Measurements from ENCODE around the gene FLT4. TPM values are rescaled to one million over a fixed set of nuclear protein-coding genes. Genes with fewer than 3 reads are reported as not detected.

Gene FLT4
- total and polyA plus RNA-seq, 7 donors, result 0.23 to 16.9 (median 6.2) TPM

- no peak for DNase-seq
- intact Hi-C loops (cut with DNase I), result no loop called here
- WGBS, 2 donors, result 75 to 78% methylated on average over 2 of the region's 2 CpGs
- Histone ChIP-seq H3K27me3 (peaks cover 14 to 38% (median 32%) of the 10 kb centered on the region in 3 donors), H3K36me3 (no peaks in the 10 kb centered on the region), H3K9me3 (no peaks in the 10 kb centered on the region), H3K4me3 (no peak overlapping the region), H3K4me1 (peaks cover 0 to 19% (median 8%) of the 10 kb centered on the region in 4 donors), H3K27ac (no peak overlapping the region)
- TF ChIP-seq POLR2A (IDR thresholded peaks at IDR 0.05) (no peak), CTCF (IDR thresholded peaks at IDR 0.05) (no peak), POLR2AphosphoS5 (IDR thresholded peaks at IDR 0.05) (no peak), EP300 (IDR thresholded peaks at IDR 0.05) (no peak)
Measured at GRCh38 chr5:180595046-180595379, 54.4 kb downstream of the FLT4 start.

GRCh38 chr5:180594311-180595045 lies 54.9 kb downstream of the FLT4 start:
- 75 to 83% methylated on average over 17 of the region's 17 CpGs for WGBS, 2 donors
- H3K27me3 ChIP-seq, result peaks cover 15 to 43% (median 34%) of the 10 kb centered on the region in 3 donors

GRCh38 chr5:180593446-180594206 lies 55.8 kb downstream of the FLT4 start:
- no peaks in the 10 kb centered on the region for H3K36me3 ChIP-seq
- WGBS, 2 donors, result 88 to 92% methylated on average over 19 of the region's 19 CpGs
- H3K4me3 ChIP-seq, result no peak overlapping the region
- peak; percentile 48 for DNase-seq
- H3K27ac ChIP-seq, result no peak overlapping the region
- no peak for TF ChIP-seq POLR2A (IDR thresholded peaks at IDR 0.05)
- no peak for TF ChIP-seq CTCF (IDR thresholded peaks at IDR 0.05)
- TF ChIP-seq POLR2AphosphoS5 (IDR thresholded peaks at IDR 0.05), result no peak
- no peak for TF ChIP-seq EP300 (IDR thresholded peaks at IDR 0.05)
- H3K4me1 ChIP-seq, result peaks cover 0 to 19% (median 8%) of the 10 kb centered on the region in 4 donors
- intact Hi-C loops (cut with DNase I), result no loop called here
- no peaks in the 10 kb centered on the region for H3K9me3 ChIP-seq
- peaks cover 15 to 51% (median 34%) of the 10 kb centered on the region in 3 donors for H3K27me3 ChIP-seq

More at GRCh38 chr5:180594311-180595045, 54.9 kb downstream of the FLT4 start:
- intact Hi-C loops (cut with DNase I), result no loop called here
- Histone ChIP-seq H3K36me3 (no peaks in the 10 kb centered on the region), H3K4me1 (peaks cover 0 to 19% (median 8%) of the 10 kb centered on the region in 4 donors), H3K4me3 (no peak overlapping the region), H3K9me3 (no peaks in the 10 kb centered on the region), H3K27ac (no peak overlapping the region)
- DNase-seq, result peak; percentile 45
- no peak for TF ChIP-seq POLR2A (IDR thresholded peaks at IDR 0.05)
- no peak for TF ChIP-seq CTCF (IDR thresholded peaks at IDR 0.05)
- no peak for TF ChIP-seq EP300 (IDR thresholded peaks at IDR 0.05)
- no peak for TF ChIP-seq POLR2AphosphoS5 (IDR thresholded peaks at IDR 0.05)

GRCh38 chr5:180592176-180592575 lies 57.2 kb downstream of the FLT4 start:
- H3K9me3 ChIP-seq, result no peaks in the 10 kb centered on the region
- intact Hi-C loops (cut with DNase I), result no loop called here
- DNase-seq, result no peak
- H3K27me3 ChIP-seq, result peaks cover 15 to 54% (median 34%) of the 10 kb centered on the region in 3 donors
- H3K27ac ChIP-seq, result no peak overlapping the region
- H3K36me3 ChIP-seq, result no peaks in the 10 kb centered on the region
- H3K4me3 ChIP-seq, result no peak overlapping the region
- WGBS, 2 donors, result 63 to 85% methylated on average over 10 of the region's 10 CpGs
- peaks cover 0 to 19% (median 8%) of the 10 kb centered on the region in 4 donors for H3K4me1 ChIP-seq
- TF ChIP-seq POLR2A (IDR thresholded peaks at IDR 0.05) (no peak), EP300 (IDR thresholded peaks at IDR 0.05) (no peak), POLR2AphosphoS5 (IDR thresholded peaks at IDR 0.05) (no peak), CTCF (IDR thresholded peaks at IDR 0.05) (no peak)

Measured in sigmoid colon (tissue), 7 donors.